ENCODE data around the gene LCE1D. TPM values are rescaled to one million over a fixed set of nuclear protein-coding genes. Genes with fewer than 3 reads are reported as not detected.

Gene LCE1D
- polyA plus RNA-seq (2013, experiment 1 of 4) = not detected
- polyA plus RNA-seq (2013, experiment 2 of 4) = not detected
- polyA plus RNA-seq (2013, experiment 3 of 4) = not detected
- not detected for polyA plus RNA-seq (2013, experiment 4 of 4)

- H3K27ac ChIP-seq (ENCODE audit: insufficient read depth, low read depth, low read length, poor library complexity, severe bottlenecking) = no peak within 1 kb of the TSS
- no peak within 1 kb of the TSS for H3K4me3 ChIP-seq (ENCODE audit: insufficient read depth, low read depth, low read length)
- H3K9me3 ChIP-seq (ENCODE audit: control insufficient read depth, low read length) = peaks cover 4% of the 10 kb centered on the region
- H3K4me1 ChIP-seq (ENCODE audit: control insufficient read depth, insufficient read depth, low read length) = no peaks in the 10 kb centered on the region
- 15 to 31% methylated on average over 2 to 3 of the region's 3 CpGs for WGBS, 2 experiments
- H3K27me3 ChIP-seq (ENCODE audit: control insufficient read depth, insufficient read depth, low read length, poor library complexity, severe bottlenecking) = no peaks in the 10 kb centered on the region
- no peaks in the 10 kb centered on the region for H3K36me3 ChIP-seq (ENCODE audit: control insufficient read depth, insufficient read depth, low read length)
Observed at GRCh38 chr1:152796421-152796820, at the start of gene LCE1D. Gene LCE1D, plus strand, starts transcription at chr1:152796721. Its CDS starts 1,074 bp downstream, at chr1:152797795.

DNA sequence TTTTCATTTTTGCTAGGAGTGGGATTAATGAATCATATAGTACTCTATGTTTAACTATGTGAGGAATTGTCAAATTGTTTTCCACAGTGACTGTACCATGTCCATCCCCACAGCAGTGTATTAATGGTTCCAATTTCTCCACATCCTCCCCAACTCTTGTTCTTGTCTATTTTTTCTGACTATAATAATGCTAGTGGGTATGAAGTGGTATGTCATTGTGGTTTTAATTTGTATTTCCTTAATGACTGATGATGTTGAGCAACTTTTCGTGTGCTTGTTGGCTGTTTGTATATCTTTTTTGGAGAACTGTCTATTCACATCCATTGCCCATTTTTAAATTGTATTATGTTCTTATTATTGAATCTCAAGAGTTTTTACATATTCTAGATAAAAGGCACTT lies 48.7 kb upstream of the LCE1D start:
- Histone ChIP-seq H3K9me3 (ENCODE audit: control insufficient read depth, low read length) (peaks cover 5% of the 10 kb centered on the region), H3K27ac (ENCODE audit: insufficient read depth, low read depth, low read length, poor library complexity, severe bottlenecking) (no peak overlapping the region), H3K4me1 (ENCODE audit: control insufficient read depth, insufficient read depth, low read length) (no peaks in the 10 kb centered on the region), H3K27me3 (ENCODE audit: control insufficient read depth, insufficient read depth, low read length, poor library complexity, severe bottlenecking) (no peaks in the 10 kb centered on the region), H3K36me3 (ENCODE audit: control insufficient read depth, insufficient read depth, low read length) (no peaks in the 10 kb centered on the region), H3K4me3 (ENCODE audit: insufficient read depth, low read depth, low read length) (no peak overlapping the region)
- WGBS, 2 experiments = 43 to 63% methylated on average over 1 of the region's 1 CpG

- Histone ChIP-seq H3K4me3 (ENCODE audit: insufficient read depth, low read depth, low read length) (no peak overlapping the region), H3K4me1 (ENCODE audit: control insufficient read depth, insufficient read depth, low read length) (no peaks in the 10 kb centered on the region), H3K36me3 (ENCODE audit: control insufficient read depth, insufficient read depth, low read length) (no peaks in the 10 kb centered on the region), H3K27me3 (ENCODE audit: control insufficient read depth, insufficient read depth, low read length, poor library complexity, severe bottlenecking) (no peaks in the 10 kb centered on the region), H3K9me3 (ENCODE audit: control insufficient read depth, low read length) (peaks cover 10% of the 10 kb centered on the region), H3K27ac (ENCODE audit: insufficient read depth, low read depth, low read length, poor library complexity, severe bottlenecking) (no peak overlapping the region)
- WGBS, 2 experiments = 79 to 85% methylated on average over 1 of the region's 1 CpG
Observed at GRCh38 chr1:152752225-152752624, 44.3 kb upstream of the LCE1D start.

GRCh38 chr1:152753586-152753985 lies 42.9 kb upstream of the LCE1D start:
- Histone ChIP-seq H3K9me3 (ENCODE audit: control insufficient read depth, low read length) (peaks cover 12% of the 10 kb centered on the region), H3K27me3 (ENCODE audit: control insufficient read depth, insufficient read depth, low read length, poor library complexity, severe bottlenecking) (no peaks in the 10 kb centered on the region), H3K4me3 (ENCODE audit: insufficient read depth, low read depth, low read length) (no peak overlapping the region), H3K36me3 (ENCODE audit: control insufficient read depth, insufficient read depth, low read length) (no peaks in the 10 kb centered on the region), H3K4me1 (ENCODE audit: control insufficient read depth, insufficient read depth, low read length) (no peaks in the 10 kb centered on the region), H3K27ac (ENCODE audit: insufficient read depth, low read depth, low read length, poor library complexity, severe bottlenecking) (no peak overlapping the region)
- 25 to 46% methylated on average over 1 of the region's 1 CpG for WGBS, 2 experiments

DNA sequence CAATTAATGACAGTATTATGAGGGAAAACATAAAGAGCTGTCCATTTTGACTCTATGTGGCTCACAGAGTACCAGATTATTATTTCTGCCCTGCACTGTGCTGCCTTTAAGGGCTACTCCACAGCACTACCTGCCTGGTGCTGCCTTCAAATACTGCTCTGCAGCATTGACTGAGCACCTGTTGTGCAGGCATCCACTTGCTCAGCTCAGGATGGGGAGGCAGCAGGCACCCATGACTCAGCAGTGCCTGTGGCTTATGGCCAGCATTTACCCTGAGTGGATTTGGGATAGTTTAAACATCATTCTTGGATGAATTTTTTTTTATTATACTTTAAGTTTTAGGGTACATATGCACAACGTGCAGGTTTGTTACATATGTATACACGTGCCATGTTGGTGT lies 39.6 kb upstream of the LCE1D start:
- no peaks in the 10 kb centered on the region for H3K36me3 ChIP-seq (ENCODE audit: control insufficient read depth, insufficient read depth, low read length)
- no peaks in the 10 kb centered on the region for H3K4me1 ChIP-seq (ENCODE audit: control insufficient read depth, insufficient read depth, low read length)
- H3K4me3 ChIP-seq (ENCODE audit: insufficient read depth, low read depth, low read length) = no peak overlapping the region
- H3K27me3 ChIP-seq (ENCODE audit: control insufficient read depth, insufficient read depth, low read length, poor library complexity, severe bottlenecking) = no peaks in the 10 kb centered on the region
- H3K9me3 ChIP-seq (ENCODE audit: control insufficient read depth, low read length) = peaks cover 14% of the 10 kb centered on the region
- WGBS, 2 experiments = no CpG with 5 or more reads among the region's 2 CpGs
- no peak overlapping the region for H3K27ac ChIP-seq (ENCODE audit: insufficient read depth, low read depth, low read length, poor library complexity, severe bottlenecking)

DNA sequence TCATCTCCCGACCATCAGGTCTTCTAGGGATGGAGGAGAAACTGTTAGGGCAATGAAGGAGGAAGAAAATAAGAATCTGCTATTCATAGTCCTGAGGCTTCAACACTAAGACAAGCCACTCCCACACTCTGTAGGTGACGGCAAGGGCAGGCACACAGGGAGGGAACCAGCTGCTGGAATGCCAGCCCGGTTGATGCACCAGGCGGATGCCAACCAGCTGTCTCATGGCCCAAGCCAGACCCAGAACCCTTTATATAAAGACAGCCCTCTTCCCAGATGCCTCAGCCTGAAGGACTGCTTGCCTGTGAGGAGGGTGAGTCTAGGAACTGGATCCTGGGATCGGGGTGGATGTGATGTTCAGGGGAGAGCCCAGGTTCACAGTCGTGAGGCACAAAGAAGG lies 38.8 kb upstream of the LCE1D start, which contains the start of gene KPRP:
KPRP (plus strand) TSS at position 279 of the 400 bp plus-strand sequence. CDS start 1,564 bp downstream, outside the sequence.
- Histone ChIP-seq H3K9me3 (ENCODE audit: control insufficient read depth, low read length) (peaks cover 14% of the 10 kb centered on the region), H3K27ac (ENCODE audit: insufficient read depth, low read depth, low read length, poor library complexity, severe bottlenecking) (no peak within 1 kb of the TSS), H3K27me3 (ENCODE audit: control insufficient read depth, insufficient read depth, low read length, poor library complexity, severe bottlenecking) (no peaks in the 10 kb centered on the region), H3K4me1 (ENCODE audit: control insufficient read depth, insufficient read depth, low read length) (no peaks in the 10 kb centered on the region), H3K36me3 (ENCODE audit: control insufficient read depth, insufficient read depth, low read length) (no peaks in the 10 kb centered on the region), H3K4me3 (ENCODE audit: insufficient read depth, low read depth, low read length) (no peak within 1 kb of the TSS)
- WGBS, 2 experiments = 77 to 87% methylated on average over 5 to 6 of the region's 6 CpGs

DNA sequence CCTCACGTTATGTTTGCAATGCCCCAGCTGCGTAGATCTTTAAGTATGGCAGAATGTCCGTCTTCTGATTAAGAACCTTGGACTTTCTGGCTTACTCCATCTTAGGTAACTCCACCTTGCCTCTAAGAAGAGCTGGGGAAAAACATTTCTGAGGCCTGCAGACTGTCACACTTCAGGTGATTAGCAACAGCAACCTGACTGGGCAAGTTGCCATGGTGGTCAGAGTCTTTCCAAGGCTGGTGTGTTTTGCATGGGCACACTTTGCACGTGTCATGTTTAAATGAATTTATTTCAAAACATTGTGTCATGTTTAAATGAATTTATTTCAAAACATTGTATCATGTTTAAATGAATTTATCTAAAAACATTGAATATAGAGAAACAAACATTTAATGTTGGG lies 37.9 kb upstream of the LCE1D start:
- no peaks in the 10 kb centered on the region for H3K4me1 ChIP-seq (ENCODE audit: control insufficient read depth, insufficient read depth, low read length)
- WGBS, 2 experiments = 46 to 68% methylated on average over 3 to 4 of the region's 4 CpGs
- no peak overlapping the region for H3K4me3 ChIP-seq (ENCODE audit: insufficient read depth, low read depth, low read length)
- H3K9me3 ChIP-seq (ENCODE audit: control insufficient read depth, low read length) = peaks cover 18% of the 10 kb centered on the region
- no peaks in the 10 kb centered on the region for H3K27me3 ChIP-seq (ENCODE audit: control insufficient read depth, insufficient read depth, low read length, poor library complexity, severe bottlenecking)
- H3K36me3 ChIP-seq (ENCODE audit: control insufficient read depth, insufficient read depth, low read length) = no peaks in the 10 kb centered on the region
- H3K27ac ChIP-seq (ENCODE audit: insufficient read depth, low read depth, low read length, poor library complexity, severe bottlenecking) = no peak overlapping the region

- Histone ChIP-seq H3K4me3 (ENCODE audit: insufficient read depth, low read depth, low read length) (no peak overlapping the region), H3K4me1 (ENCODE audit: control insufficient read depth, insufficient read depth, low read length) (no peaks in the 10 kb centered on the region), H3K27ac (ENCODE audit: insufficient read depth, low read depth, low read length, poor library complexity, severe bottlenecking) (no peak overlapping the region), H3K27me3 (ENCODE audit: control insufficient read depth, insufficient read depth, low read length, poor library complexity, severe bottlenecking) (no peaks in the 10 kb centered on the region), H3K36me3 (ENCODE audit: control insufficient read depth, insufficient read depth, low read length) (no peaks in the 10 kb centered on the region), H3K9me3 (ENCODE audit: control insufficient read depth, low read length) (peaks cover 21% of the 10 kb centered on the region)
- WGBS, 2 experiments = 69 to 72% methylated on average over 8 of the region's 8 CpGs
Observed at GRCh38 chr1:152759453-152760173, 36.9 kb upstream of the LCE1D start.

- Histone ChIP-seq H3K4me1 (ENCODE audit: control insufficient read depth, insufficient read depth, low read length) (no peaks in the 10 kb centered on the region), H3K9me3 (ENCODE audit: control insufficient read depth, low read length) (peaks cover 25% of the 10 kb centered on the region), H3K4me3 (ENCODE audit: insufficient read depth, low read depth, low read length) (no peak overlapping the region), H3K36me3 (ENCODE audit: control insufficient read depth, insufficient read depth, low read length) (no peaks in the 10 kb centered on the region), H3K27me3 (ENCODE audit: control insufficient read depth, insufficient read depth, low read length, poor library complexity, severe bottlenecking) (no peaks in the 10 kb centered on the region), H3K27ac (ENCODE audit: insufficient read depth, low read depth, low read length, poor library complexity, severe bottlenecking) (no peak overlapping the region)
- 86 to 87% methylated on average over 31 of the region's 31 CpGs for WGBS, 2 experiments
Observed at GRCh38 chr1:152760551-152761190, 35.9 kb upstream of the LCE1D start.

GRCh38 chr1:152761609-152762213 lies 34.8 kb upstream of the LCE1D start:
- H3K9me3 ChIP-seq (ENCODE audit: control insufficient read depth, low read length) = peaks cover 21% of the 10 kb centered on the region
- H3K4me3 ChIP-seq (ENCODE audit: insufficient read depth, low read depth, low read length) = no peak overlapping the region
- 78 to 85% methylated on average over 3 of the region's 3 CpGs for WGBS, 2 experiments
- no peaks in the 10 kb centered on the region for H3K36me3 ChIP-seq (ENCODE audit: control insufficient read depth, insufficient read depth, low read length)
- no peaks in the 10 kb centered on the region for H3K27me3 ChIP-seq (ENCODE audit: control insufficient read depth, insufficient read depth, low read length, poor library complexity, severe bottlenecking)
- no peaks in the 10 kb centered on the region for H3K4me1 ChIP-seq (ENCODE audit: control insufficient read depth, insufficient read depth, low read length)
- H3K27ac ChIP-seq (ENCODE audit: insufficient read depth, low read depth, low read length, poor library complexity, severe bottlenecking) = no peak overlapping the region

Measured in ectodermal cell (in vitro differentiated cells).